ENCODE data around the gene IFI44L.

Gene IFI44L

DNA sequence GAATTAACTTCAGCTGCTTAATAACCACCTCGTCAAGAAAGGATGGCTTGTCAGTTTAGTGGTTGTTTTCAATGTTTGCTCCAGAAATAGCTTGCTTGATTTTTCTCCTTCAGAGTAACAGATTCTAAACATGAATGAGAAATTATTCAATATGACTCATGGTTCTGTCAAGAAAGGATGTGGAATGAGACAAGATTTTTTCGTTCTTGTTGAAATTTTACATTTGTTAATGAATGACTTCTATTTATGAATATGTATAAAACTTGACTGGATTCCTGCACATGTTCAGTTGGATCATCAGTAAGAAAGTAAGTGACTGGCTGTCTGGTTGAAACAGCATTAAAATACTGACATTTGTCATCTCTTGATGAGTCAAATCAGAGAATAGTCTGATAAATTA lies 67.7 kb downstream of the IFI44L start:
- TF ChIP-seq CTCF (IDR thresholded peaks at IDR 0.05; ENCODE audit: control insufficient read depth, insufficient read depth, low read depth, low read length, missing control alignments) = no peak
- no peak for DNase-seq (ENCODE audit: low read depth)
- no peak overlapping the region for H3K4me3 ChIP-seq (ENCODE audit: control insufficient read depth, low read depth, low read length)

GRCh38 chr1:78688697-78689096 lies 68.4 kb downstream of the IFI44L start:
- H3K4me3 ChIP-seq (ENCODE audit: control insufficient read depth, low read depth, low read length) = no peak overlapping the region
- DNase-seq (ENCODE audit: low read depth) = peak; percentile 67
- peak; percentile 46 for TF ChIP-seq CTCF (IDR thresholded peaks at IDR 0.05; ENCODE audit: control insufficient read depth, insufficient read depth, low read depth, low read length, missing control alignments)

DNA sequence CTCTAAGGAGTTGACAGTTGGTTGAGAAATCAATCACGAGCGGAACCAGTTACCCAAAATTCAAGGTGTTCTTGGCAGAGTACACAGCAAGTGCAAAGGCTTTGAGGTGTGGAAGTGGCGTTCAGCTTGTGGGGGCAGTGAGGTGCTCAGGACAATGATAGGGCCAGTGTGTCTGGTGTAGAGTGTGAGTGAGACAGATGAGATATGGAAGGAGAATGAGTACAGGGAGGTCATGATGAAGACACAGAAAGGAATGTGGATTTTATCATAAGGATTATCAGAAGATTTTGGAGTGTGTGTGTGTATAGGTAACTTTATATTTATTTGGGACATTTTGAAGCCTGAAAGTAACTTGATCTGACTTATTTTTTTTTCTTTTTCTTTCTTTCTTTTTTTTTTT lies 70.3 kb downstream of the IFI44L start:
- no peak for TF ChIP-seq CTCF (IDR thresholded peaks at IDR 0.05; ENCODE audit: control insufficient read depth, insufficient read depth, low read depth, low read length, missing control alignments)
- H3K4me3 ChIP-seq (ENCODE audit: control insufficient read depth, low read depth, low read length) = no peak overlapping the region
- DNase-seq (ENCODE audit: low read depth) = no peak

DNA sequence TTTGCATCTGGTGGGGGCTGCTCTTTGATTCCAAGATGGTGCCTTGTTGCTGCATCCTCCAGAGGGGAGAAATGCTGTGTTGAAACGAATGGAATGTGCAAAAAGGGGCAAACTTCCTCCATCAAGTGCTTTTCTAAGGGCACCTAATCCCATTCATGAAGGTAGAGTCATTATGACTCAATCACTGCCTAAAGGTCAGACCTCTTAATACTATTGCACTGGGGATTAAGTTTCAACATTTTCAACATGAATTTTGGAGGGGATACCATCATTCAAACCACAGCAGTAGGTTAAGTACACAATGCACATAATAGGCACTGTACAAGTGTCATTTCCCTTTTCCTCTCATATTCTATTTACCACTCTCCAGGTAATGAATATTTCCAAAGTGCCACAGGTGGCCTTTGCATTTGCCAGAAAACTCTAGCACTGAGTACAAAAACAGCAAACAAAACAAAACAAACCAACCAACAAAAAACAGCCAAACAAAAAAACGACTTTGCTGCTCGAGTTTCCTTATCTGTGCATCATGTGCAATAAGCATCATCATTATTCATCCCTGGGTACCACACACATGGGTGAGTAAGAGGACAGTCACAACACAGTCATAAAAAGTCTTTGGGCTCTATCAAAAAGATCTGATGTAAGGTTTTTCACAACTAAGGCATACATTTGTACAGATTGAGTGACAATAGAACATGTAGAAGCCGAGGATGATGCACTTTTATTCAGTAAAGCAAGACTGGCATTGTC lies 71.9 kb downstream of the IFI44L start:
- no peak overlapping the region for H3K4me3 ChIP-seq (ENCODE audit: control insufficient read depth, low read depth, low read length)
- DNase-seq (ENCODE audit: low read depth) = no peak
- no peak for TF ChIP-seq CTCF (IDR thresholded peaks at IDR 0.05; ENCODE audit: control insufficient read depth, insufficient read depth, low read depth, low read length, missing control alignments)

Data from AG09309 (cell line).